Endothelial cell of umbilical vein (primary cell): ENCODE measurements around the gene MAPK8. TPM values are rescaled to one million over a fixed set of nuclear protein-coding genes. Genes with fewer than 3 reads are reported as not detected.

Experiments used
- BruUV-seq: library from RNA; stranded (reverse); fragments of 400-500 nt; replicated peaks from 2 replicates; lab custom pipeline; 2021; lab: Mats Ljungman, UMichigan
- CTCF ChIA-PET: fragments of 300-600, 350-600 bp; sonication (Branson Sonifier 250); formaldehyde crosslinking; loops from one replicate; lab custom pipeline; 2021; ENCODE audit warnings: antibody characterized with exemption, inconsistent platforms; lab: Charles Lee
- POLR2A ChIA-PET: fragments of 300-600, 350-600 bp; sonication (Branson Sonifier 250); formaldehyde crosslinking; loops from one replicate; lab custom pipeline; 2021; ENCODE audit warnings: antibody characterized with exemption, inconsistent platforms; lab: Charles Lee
- DNase-seq: peaks from one replicate; pipeline ENCODE4 v3.0.0-alpha.2; 2011; ENCODE audit warnings: low read depth, low spot score
- FAIRE-seq: peaks from 2 replicates; lab custom pipeline; 2011; peaks lifted over from hg19 to GRCh38; lab: Jason Lieb, UNC
- H2AFZ ChIP-seq: 2 replicates; pipeline ENCODE4 v1.6.0; 2012; ENCODE audit warnings: low read depth, low read length, control low read depth, inconsistent platforms
- H3K27ac ChIP-seq: 2 replicates; pipeline ENCODE4 v1.5.1; 2011; ENCODE audit warnings: low read depth, mild to moderate bottlenecking, control low read depth, low read length, moderate library complexity; ENCODE audit not compliant: insufficient read depth
- H3K27me3 ChIP-seq, 2 experiments: 2 replicates each; pipeline versions ENCODE4 v1.6.0 to v1.6.1; 2011; ENCODE audit warnings: low read length in 2 of 2, mixed read lengths in 1 of 2; ENCODE audit not compliant: control insufficient read depth in 2 of 2, insufficient read depth in 2 of 2
- H3K36me3 ChIP-seq, 2 experiments: 2 replicates in 1 of 2; 3 replicates in 1 of 2; pipeline ENCODE4 v1.5.1; 2011; ENCODE audit warnings: low read length in 2 of 2, mild to moderate bottlenecking in 1 of 2, moderate library complexity in 1 of 2; ENCODE audit not compliant: control insufficient read depth in 2 of 2, insufficient read depth in 2 of 2; ENCODE audit errors: extremely low read depth in 1 of 2
- H3K4me1 ChIP-seq: 3 replicates; pipeline ENCODE4 v1.5.1; 2011; ENCODE audit warnings: mild to moderate bottlenecking, low read length; ENCODE audit not compliant: control insufficient read depth, insufficient read depth; ENCODE audit errors: extremely low read depth
- H3K4me2 ChIP-seq: 2 replicates; pipeline ENCODE4 v1.6.1; 2011; ENCODE audit warnings: low read length, control low read depth, mixed read lengths; ENCODE audit not compliant: insufficient read depth
- H3K4me3 ChIP-seq, 3 experiments: fragments of 200-600 bp in 1 of 3; sonication (generic), shearing (Covaris generic) in 1 of 3; replicated peaks in 1 of 3; 2 replicates each; pipeline ENCODE4 v1.5.1; 2011 to 2016; ENCODE audit warnings: control low read depth in 3 of 3, low read length in 3 of 3, mild to moderate bottlenecking in 2 of 3, inconsistent platforms in 1 of 3, low read depth in 1 of 3, moderate library complexity in 1 of 3; ENCODE audit not compliant: insufficient read depth in 1 of 3
- H3K79me2 ChIP-seq: 2 replicates; pipeline ENCODE4 v1.6.0; 2012; ENCODE audit warnings: low read length, inconsistent platforms; ENCODE audit not compliant: control insufficient read depth, insufficient read depth
- H3K9ac ChIP-seq: replicated peaks from 2 replicates; pipeline ENCODE3; 2011; ENCODE audit warnings: low read length, control low read depth; ENCODE audit not compliant: insufficient read depth; ENCODE audit errors: extremely low read depth
- H3K9me1 ChIP-seq: replicated peaks from 3 replicates; pipeline ENCODE4 v1.6.0; 2011; ENCODE audit warnings: mild to moderate bottlenecking, low read length; ENCODE audit not compliant: control insufficient read depth, insufficient read depth; ENCODE audit errors: extremely low read depth
- H3K9me3 ChIP-seq: replicated peaks from 2 replicates; pipeline ENCODE4 v1.5.1; 2012; ENCODE audit warnings: low read length, inconsistent platforms; ENCODE audit not compliant: control insufficient read depth, insufficient read depth
- H4K20me1 ChIP-seq: replicated peaks from 2 replicates; pipeline ENCODE3; 2011; ENCODE audit warnings: mild to moderate bottlenecking, low read length; ENCODE audit not compliant: control insufficient read depth, insufficient read depth; ENCODE audit errors: extremely low read depth
- EZH2 ChIP-seq: IDR thresholded peaks from 2 replicates; pipeline ENCODE4 v1.6.1; 2012; ENCODE audit warnings: borderline replicate concordance, low read depth, mild to moderate bottlenecking, moderate library complexity, low read length, inconsistent platforms; ENCODE audit not compliant: severe bottlenecking
- FOS ChIP-seq: IDR thresholded peaks from 2 replicates; pipeline ENCODE4 v1.6.1; 2011; ENCODE audit warnings: mild to moderate bottlenecking, low read length, moderate library complexity, borderline replicate concordance; ENCODE audit not compliant: insufficient read depth
- GATA2 ChIP-seq: IDR thresholded peaks from 2 replicates; pipeline ENCODE4 v1.7.0; 2011; ENCODE audit warnings: low read depth, mild to moderate bottlenecking, moderate library complexity, mixed read lengths, low read length; ENCODE audit not compliant: insufficient read length, insufficient read depth
- JUN ChIP-seq: IDR thresholded peaks from 2 replicates; pipeline ENCODE4 v1.6.1; 2011; ENCODE audit warnings: borderline replicate concordance, low read depth; ENCODE audit not compliant: insufficient read length, insufficient read depth
- MYC ChIP-seq: IDR thresholded peaks from one replicate; pipeline ENCODE4 v1.6.1; 2011; ENCODE audit warnings: mild to moderate bottlenecking, low read depth, low read length
- POLR2A ChIP-seq: IDR thresholded peaks from 2 replicates; pipeline ENCODE4 v1.6.1; 2012; ENCODE audit warnings: low read depth, mild to moderate bottlenecking, control low read depth, low read length
- POLR2AphosphoS5 ChIP-seq: IDR thresholded peaks from 2 replicates; pipeline ENCODE4 v1.6.1; 2012; ENCODE audit warnings: low read depth, mild to moderate bottlenecking, control low read depth, low read length, moderate library complexity; ENCODE audit not compliant: insufficient read depth
- dilution Hi-C: fragments of 300-500 bp; cut with MboI; formaldehyde crosslinking; loops from one replicate; pipeline ENCODE4 v1.15.0; 2019; ENCODE audit warnings: low sequenced_read_pairs; ENCODE audit not compliant: extremely low pct_ligation_motif_present
- intact Hi-C: fragments of 100-400 bp; cut with micrococcal nuclease; formaldehyde crosslinking; loops from one replicate; pipeline ENCODE4 v1.10.0; 2022
- polyA plus RNA-seq, 4 experiments: library from polyadenylated mRNA; depleted of rRNA in 3 of 4; stranded (reverse) in 3 of 4; unstranded in 1 of 4; fragments of >200 nt; gene quantifications; 2 replicates each; pipeline versions ENCODE4 v1.2.1 to v1.2.3, GENCODE V29; 2011 to 2012; ENCODE audit warnings: missing spikeins in 1 of 4
- total RNA-seq: library from RNA; stranded (reverse); gene quantifications from 2 replicates; pipeline ENCODE4 v1.2.3, GENCODE V29; 2021
- TF ChIP-seq, protein P1 (sequence below): IDR thresholded peaks from 2 replicates; pipeline ENCODE4 v1.6.1; 2011; ENCODE audit not compliant: insufficient read depth, insufficient read length
- TF ChIP-seq, protein P2 (sequence below), 2 donors: IDR thresholded peaks; 1 replicate in 1 of 2; 2 replicates in 1 of 2; pipeline ENCODE4 v1.5.1; 2011; ENCODE audit warnings: low read length in 2 of 2, mild to moderate bottlenecking in 2 of 2, moderate library complexity in 2 of 2, control low read depth in 1 of 2, inconsistent platforms in 1 of 2, low read depth in 1 of 2; ENCODE audit not compliant: insufficient read depth in 1 of 2; ENCODE audit errors: extremely low read depth in 1 of 2

Gene MAPK8
- total and polyA plus RNA-seq, 2 donors (not counting 3 experiments of a cell fraction or from before 2014, with no cell fraction given) = 25.3 to 56.2 TPM

DNA sequence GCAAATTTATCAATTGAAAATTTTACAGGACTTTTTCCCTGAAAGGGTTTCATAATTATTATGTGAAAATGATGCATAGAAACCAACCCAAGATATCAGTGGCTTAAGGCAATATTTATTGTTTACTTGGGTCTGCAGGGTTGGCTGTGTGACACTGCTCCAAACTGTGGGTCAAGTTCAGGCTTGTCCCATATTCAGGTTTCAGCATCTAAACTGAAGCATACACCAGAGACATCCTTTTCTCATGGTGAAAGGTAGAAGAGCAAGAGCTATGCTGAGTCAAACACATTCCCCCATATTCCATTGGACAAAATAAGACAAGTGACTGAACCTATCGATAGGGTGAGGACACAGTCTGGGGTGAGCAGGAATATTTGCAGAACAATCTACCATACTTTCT, 110.9 kb downstream of the MAPK8 start:
- Histone ChIP-seq H2AFZ (no peak overlapping the region), H3K79me2 (no peaks in the 10 kb centered on the region), H3K4me2 (no peak overlapping the region), H3K9ac (no peak overlapping the region), H3K36me3 (no peaks in the 10 kb centered on the region), H3K4me1 (no peaks in the 10 kb centered on the region), H3K27ac (no peak overlapping the region), H3K9me1 (no peaks in the 10 kb centered on the region), H3K4me3 (no peak overlapping the region), H3K27me3 (no peaks in the 10 kb centered on the region), H3K9me3 (no peaks in the 10 kb centered on the region), H4K20me1 (no peaks in the 10 kb centered on the region)
- FAIRE-seq (no peak), DNase-seq (no peak)
- no TSS peak for BruUV-seq
- intact Hi-C loops (no loop called here), dilution Hi-C loops (no loop called here)
- ChIA-PET POLR2A (no interaction called here), CTCF (interaction anchor here (0.9 to 2.5 kb wide), 6 partner anchors 27 to 238 kb away, joined by 3 to 11 read pairs (median 4); no protein-coding TSS in a partner anchor)
- no peak for TF ChIP-seq EZH2
- TF ChIP-seq, protein P1, sequence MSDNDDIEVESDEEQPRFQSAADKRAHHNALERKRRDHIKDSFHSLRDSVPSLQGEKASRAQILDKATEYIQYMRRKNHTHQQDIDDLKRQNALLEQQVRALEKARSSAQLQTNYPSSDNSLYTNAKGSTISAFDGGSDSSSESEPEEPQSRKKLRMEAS = no peak
- TF ChIP-seq POLR2AphosphoS5 = no peak
- no peak for TF ChIP-seq JUN
- no peak for TF ChIP-seq GATA2
- no peak for TF ChIP-seq FOS
- TF ChIP-seq, protein P2, sequence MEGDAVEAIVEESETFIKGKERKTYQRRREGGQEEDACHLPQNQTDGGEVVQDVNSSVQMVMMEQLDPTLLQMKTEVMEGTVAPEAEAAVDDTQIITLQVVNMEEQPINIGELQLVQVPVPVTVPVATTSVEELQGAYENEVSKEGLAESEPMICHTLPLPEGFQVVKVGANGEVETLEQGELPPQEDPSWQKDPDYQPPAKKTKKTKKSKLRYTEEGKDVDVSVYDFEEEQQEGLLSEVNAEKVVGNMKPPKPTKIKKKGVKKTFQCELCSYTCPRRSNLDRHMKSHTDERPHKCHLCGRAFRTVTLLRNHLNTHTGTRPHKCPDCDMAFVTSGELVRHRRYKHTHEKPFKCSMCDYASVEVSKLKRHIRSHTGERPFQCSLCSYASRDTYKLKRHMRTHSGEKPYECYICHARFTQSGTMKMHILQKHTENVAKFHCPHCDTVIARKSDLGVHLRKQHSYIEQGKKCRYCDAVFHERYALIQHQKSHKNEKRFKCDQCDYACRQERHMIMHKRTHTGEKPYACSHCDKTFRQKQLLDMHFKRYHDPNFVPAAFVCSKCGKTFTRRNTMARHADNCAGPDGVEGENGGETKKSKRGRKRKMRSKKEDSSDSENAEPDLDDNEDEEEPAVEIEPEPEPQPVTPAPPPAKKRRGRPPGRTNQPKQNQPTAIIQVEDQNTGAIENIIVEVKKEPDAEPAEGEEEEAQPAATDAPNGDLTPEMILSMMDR (IDR thresholded peaks at IDR 0.05; ENCODE audit: extremely low read depth in 1 of 2, insufficient read depth in 1 of 2, low read depth in 1 of 2, low read length in 2 of 2) = no peak
- TF ChIP-seq POLR2A = no peak
- no peak for TF ChIP-seq MYC
